Gastroesophageal sphincter (tissue), 3 donors: ENCODE measurements around the gene PTPN21.

ENCODE experiments used
- CTCF ChIP-seq, 4 experiments: fragments of 200-600 bp in 2 of 4; fragments of 450-650 bp in 2 of 4; sonication (generic) in 1 of 4; IDR thresholded peaks; one replicate each; pipeline ENCODE4 v1.5.1; 2017 to 2019; ENCODE audit warnings: antibody characterized with exemption in 4 of 4, mild to moderate bottlenecking in 2 of 4, moderate library complexity in 2 of 4
- POLR2A ChIP-seq, 2 donors: fragments of 450-650 bp; IDR thresholded peaks; one replicate each; pipeline ENCODE4 v1.6.1; 2017; ENCODE audit warnings: antibody characterized with exemption in 2 of 2, mild to moderate bottlenecking in 2 of 2, moderate library complexity in 1 of 2

DNA sequence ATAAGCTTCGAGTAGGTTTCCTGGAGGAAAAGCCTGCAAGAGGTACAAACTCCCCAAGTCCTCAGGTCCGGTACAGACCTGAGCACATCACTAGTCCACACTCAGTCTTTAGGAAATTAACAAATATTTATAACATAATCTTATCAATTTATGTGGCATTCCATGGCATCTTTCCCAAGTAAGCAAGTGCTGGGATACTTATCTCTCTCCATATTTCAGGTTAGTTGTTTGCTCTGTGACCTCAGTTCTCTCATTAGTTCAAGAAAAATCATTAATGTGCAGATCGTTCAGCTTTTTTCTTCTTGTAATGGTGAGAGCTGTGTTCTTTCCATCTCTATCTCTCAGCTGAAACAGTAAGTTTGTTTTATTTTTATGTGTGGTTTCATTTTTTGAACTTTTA, 134.6 kb downstream of the PTPN21 start:
- no peak for TF ChIP-seq CTCF (IDR thresholded peaks at IDR 0.05)
- TF ChIP-seq POLR2A (IDR thresholded peaks at IDR 0.05): no peak
